GM19035 (cell line): ENCODE measurements around the gene CBLN3.

Source experiments
- ATAC-seq: cut with Tn5 transposase; IDR thresholded peaks from one replicate; pipeline ENCODE4 v1.9.1; 2021; ENCODE audit not compliant: unreplicated experiment

The CBLN3 gene

DNA sequence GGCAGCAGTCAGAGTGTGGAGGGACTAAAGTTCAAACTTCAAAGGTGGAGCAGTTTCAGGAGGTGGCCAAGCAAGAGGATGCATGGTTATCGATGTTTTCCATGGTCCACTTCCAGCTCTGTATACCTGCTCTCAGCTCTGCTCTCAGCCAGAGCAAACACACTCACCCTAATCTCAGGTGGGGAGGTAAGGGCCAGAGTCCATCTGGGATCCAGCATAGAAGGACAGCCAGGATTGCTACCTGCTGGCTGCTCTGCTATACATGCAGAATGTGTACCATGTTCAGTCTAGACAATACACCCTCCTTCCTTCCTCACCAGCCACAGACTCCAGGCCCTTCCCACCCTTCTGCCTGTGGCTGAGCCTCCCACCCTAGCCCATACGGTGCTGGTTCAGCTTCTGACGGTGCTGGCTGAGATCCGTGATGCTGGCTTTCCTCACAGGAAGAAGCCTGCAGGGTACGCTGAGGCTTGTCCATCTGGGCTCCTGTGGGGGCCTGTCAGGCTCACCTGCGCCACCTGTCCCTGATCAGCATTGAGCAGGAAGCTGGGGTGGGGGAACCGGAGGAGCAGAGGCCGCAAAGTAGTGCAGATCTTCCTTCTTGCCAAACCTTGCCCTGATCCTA, 2.4 kb downstream of the CBLN3 start:
- ATAC-seq = no peak

DNA sequence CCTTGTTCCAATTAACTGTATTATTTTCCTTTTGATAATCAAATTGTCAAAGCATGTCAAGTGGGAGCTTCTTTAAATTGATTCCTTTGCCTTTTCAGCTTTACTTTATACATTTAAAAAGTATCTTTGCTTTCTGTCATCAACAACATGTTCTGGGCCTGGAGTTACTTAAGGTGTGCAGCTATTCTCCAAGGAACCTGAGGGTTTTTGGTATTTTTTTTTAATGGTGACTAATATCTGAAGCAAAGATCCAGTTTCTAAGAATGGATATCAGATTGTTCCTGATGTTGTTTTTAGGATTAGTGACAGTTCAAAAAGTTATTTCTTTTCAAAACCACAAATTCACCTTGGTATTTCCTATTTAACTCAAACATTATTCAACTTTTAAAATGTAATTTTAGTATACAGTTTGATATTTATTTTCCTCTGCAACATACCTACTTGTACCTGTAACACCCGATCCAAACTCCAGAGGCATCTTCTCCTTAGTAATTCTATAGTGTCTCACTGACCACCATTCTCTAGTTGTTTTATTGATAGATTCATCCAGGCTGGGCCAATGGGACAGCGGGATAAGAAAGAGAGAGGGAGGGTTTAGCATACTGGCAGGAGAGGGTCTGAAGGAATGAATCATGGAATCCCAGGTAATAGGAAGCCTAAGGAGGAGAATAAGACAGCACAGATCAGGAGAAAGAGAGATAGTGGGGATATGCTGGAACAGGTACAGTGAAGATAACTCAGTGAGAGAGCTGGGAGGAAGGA, 3.1 kb downstream of the CBLN3 start:
- ATAC-seq = no peak

DNA sequence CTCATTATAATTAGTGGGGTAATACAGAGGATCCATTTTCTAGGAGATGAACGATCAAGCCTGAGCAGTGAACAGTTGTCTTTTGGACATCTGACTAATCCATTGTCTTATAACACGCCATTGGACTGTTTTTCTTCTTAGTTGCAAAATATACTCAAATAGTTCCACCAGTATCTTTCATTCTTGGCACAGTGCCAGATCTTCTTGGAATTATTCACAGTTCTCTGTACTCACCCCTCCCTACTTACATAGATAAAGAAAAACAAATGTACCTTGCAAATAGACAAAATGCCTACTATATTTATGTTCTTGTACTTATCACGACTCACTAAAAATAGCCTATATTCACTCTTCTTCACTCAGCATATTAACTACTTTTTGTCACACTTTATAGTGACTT, 3.8 kb downstream of the CBLN3 start:
- ATAC-seq = no peak

DNA sequence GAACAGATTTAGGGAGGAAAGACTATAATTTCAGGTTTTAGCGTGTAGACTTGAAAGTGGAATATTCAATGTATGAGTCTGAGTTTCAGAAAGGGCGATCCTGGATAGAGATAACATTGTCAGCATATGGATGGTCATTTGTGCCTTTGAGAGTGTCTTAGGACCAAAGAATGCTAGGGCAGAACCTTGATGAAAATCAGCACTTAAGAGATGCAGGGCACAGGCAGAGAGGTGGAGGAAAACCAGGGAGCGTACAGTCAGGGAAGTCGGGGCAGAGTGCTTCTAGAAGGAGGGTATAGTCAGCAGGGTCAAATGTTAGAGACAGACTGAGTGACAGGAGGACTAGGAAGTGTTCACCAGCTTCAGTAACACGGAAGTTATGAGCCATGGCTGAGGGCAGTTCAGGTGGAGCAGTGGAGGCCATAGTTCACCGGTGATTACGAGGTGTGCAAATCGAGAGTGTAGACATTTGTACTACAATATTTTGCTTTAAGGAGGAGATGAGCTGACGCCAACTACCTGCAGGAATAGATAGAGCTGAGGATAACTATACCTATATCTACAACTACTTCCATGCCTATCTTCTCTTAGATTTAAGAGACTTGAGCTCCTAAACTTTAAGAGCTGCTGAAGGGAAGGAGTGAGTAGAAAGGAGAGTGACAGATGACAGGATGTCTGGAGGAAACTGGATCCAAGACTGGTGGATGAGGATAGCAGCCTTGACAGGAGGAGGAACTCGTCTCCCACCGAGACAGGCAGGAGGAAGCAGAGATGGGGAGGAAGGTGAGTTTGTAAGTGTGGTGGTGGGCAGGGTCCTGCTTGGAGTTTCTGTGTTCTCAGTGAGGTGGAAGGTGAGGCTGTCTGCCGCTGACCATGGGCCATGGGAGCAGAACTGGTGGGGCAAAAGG, 6.5 kb downstream of the CBLN3 start:
- ATAC-seq = no peak

DNA sequence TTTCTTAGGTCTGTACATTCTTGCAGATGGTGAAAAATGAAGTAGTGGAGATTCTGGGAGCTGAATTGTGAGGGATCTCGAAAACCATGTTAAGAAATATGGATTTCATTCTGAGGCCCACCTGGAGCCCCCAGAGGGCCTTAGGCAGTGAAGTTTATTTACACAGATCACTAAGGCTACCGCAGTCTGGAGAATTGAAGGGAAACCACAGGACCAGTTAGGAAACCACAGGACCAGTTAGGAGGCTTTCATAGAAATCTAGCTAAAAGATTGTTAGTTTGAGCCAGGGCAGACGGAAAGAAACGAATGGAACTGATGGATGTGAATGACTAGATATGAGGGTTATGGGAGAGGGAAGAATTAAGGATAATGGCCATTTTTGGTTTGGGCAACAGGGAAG, 7.2 kb downstream of the CBLN3 start:
- no peak for ATAC-seq

DNA sequence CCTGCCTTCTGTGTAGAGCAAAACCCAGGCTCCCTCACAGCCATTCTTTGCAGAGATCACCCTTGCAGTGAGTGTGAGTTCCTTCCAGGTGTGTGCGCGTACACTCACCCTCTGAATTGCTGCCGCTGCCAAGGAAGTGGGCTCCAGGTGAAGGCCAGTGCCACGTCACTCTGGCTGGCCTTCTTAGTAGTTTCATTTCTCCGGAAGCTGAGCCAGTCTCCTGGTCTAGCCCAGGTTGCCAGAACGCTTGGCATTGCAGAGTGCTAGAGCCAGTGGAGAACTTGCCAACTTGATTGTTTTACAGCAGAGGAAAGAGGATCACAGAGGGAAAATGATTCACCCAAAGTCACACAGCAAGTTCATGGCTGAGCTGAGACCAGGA, 11.0 kb downstream of the CBLN3 start:
- no peak for ATAC-seq

DNA sequence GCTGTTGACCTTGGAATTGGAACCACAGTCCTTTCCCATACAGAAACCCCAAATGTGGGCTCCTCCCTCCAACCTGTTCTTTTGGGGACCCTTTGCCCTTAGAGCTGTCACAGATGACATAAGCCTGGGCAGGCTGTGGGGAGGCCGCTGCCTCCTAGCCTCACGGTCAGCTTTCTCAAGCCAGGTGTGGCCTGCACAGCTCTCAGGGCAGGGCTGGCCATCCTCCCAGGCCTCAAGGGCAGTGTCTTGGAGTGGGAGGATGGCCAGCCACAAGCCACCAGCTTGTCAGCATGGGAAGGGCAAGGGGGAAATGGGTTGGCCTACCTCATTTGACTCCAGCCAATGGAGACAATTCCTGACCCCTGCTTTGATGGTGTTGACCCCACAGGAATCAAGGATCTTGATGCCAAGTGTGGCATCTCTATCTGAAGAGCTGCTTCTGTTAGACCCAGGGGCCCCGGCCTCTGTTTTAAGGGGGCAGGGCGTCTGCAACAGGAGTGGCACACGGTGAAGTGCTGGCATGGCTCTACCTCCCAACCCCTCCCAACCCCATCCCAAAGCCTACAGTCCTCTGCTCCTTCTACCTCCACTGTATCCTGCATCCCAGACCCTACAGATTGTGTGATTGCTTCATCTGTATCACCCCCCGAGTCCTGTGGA, 11.5 kb downstream of the CBLN3 start:
- ATAC-seq = no peak

DNA sequence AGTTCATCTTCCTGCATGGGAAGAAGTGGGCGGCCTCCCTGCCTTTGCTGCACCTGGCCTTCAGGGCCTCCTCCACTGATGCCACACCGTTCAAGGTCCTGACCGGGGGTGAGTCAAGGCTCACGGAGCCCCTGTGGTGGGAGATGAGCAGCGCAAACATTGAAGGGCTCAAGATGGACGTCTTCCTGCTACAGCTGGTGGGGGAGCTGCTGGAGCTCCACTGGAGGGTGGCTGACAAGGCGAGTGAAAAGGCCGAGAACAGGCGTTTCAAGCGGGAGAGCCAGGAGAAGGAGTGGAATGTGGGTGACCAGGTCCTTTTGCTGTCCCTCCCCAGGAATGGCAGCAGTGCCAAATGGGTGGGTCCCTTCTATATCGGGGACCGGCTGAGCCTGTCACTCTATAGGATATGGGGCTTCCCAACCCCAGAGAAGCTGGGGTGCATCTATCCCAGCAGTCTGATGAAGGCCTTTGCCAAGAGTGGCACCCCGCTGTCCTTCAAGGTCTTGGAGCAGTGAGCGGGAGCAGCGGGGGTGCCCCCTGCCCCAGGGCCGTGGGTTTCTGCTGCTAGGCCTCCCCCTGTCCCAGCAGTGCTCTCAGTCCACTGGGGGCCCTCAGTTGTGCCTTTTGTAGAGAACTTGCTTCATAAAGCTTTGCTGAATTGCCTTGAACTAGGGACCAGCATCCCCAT, 12.4 kb downstream of the CBLN3 start:
- no peak for ATAC-seq

DNA sequence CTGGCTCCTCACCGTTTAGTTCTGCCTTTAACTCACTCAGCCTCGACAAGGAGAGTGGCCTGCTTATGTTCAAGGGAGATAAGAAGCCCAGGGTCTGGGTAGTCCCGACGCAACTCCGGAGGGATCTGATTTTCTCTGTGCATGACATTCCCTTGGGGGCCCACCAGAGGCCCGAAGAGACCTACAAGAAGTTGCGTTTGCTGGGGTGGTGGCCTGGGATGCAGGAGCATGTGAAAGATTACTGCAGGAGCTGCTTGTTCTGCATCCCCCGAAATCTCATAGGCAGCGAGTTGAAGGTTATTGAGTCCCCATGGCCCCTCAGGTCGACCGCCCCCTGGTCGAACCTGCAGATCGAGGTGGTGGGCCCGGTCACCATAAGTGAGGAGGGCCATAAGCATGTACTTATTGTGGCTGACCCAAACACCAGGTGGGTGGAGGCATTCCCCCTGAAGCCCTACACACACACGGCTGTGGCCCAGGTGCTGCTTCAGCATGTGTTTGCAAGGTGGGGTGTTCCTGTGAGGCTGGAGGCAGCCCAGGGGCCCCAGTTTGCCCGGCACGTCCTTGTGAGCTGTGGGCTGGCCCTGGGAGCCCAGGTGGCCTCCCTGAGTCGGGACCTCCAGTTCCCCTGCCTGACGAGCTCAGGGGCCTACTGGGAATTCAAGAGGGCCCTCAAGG, 13.1 kb downstream of the CBLN3 start:
- no peak for ATAC-seq

DNA sequence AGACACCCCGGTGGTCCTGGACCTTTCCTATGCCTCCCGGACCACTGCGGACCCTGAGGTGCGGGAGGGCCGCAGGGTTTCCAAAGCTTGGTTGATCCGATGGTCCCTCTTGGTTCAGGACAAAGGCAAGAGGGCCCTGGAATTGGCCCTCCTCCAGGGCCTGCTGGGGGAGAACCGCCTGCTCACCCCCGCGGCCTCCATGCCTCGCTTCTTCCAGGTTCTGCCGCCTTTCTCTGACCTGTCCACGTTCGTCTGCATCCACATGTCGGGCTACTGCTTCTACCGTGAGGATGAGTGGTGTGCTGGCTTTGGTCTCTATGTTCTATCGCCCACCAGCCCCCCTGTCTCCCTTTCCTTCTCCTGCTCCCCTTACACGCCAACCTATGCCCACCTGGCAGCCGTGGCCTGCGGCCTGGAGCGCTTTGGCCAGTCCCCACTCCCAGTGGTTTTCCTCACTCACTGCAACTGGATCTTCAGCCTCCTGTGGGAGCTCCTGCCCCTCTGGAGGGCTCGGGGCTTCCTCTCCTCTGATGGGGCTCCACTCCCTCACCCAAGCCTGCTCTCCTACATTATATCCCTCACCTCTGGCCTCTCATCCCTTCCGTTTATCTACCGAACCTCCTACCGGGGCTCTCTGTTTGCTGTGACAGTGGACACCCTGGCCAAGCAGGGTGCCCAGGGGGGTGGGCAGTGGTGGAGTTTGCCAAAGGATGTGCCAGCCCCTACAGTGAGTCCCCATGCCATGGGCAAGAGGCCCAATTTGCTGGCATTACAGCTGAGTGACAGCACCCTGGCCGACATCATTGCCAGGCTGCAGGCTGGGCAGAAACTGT, 13.8 kb downstream of the CBLN3 start:
- ATAC-seq = no peak

DNA sequence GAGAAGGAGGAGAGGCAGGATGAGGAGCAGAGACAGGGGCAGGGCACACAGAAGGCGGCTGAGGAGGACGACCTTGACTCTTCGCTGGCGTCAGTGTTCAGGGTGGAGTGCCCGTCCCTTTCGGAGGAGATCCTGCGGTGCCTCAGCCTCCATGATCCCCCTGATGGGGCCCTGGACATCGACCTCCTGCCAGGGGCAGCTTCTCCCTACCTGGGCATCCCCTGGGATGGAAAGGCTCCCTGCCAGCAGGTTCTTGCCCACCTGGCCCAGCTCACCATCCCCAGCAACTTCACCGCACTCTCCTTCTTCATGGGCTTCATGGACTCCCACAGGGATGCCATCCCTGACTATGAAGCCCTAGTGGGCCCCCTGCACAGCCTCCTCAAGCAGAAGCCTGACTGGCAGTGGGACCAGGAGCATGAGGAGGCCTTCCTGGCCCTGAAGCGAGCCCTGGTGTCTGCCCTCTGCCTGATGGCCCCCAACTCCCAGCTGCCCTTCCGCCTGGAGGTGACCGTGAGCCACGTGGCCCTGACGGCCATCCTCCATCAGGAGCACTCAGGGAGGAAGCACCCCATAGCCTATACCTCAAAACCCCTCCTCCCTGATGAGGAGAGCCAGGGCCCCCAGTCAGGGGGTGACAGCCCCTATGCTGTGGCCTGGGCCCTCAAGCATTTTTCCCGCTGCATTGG, 14.6 kb downstream of the CBLN3 start:
- ATAC-seq = no peak

DNA sequence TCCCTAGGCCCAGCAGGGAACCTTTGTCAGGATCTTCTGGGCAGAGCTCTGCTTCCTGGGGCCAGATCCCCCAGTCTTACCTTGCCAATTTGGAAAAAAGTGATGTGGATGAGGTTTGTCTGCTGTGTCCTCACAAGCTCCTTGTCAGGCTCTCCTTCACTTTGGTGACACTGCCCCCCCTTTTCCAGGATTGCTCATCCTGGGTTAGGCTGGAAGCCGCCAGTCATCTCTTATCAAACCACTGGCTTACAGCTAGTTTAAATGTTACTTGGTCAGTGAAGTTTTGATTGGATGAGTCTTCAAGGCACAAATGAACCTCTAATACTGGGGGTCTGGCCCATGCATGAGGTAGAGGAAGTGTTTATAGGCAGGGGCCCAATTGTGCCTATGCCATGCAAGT, 15.4 kb downstream of the CBLN3 start:
- no peak for ATAC-seq

DNA sequence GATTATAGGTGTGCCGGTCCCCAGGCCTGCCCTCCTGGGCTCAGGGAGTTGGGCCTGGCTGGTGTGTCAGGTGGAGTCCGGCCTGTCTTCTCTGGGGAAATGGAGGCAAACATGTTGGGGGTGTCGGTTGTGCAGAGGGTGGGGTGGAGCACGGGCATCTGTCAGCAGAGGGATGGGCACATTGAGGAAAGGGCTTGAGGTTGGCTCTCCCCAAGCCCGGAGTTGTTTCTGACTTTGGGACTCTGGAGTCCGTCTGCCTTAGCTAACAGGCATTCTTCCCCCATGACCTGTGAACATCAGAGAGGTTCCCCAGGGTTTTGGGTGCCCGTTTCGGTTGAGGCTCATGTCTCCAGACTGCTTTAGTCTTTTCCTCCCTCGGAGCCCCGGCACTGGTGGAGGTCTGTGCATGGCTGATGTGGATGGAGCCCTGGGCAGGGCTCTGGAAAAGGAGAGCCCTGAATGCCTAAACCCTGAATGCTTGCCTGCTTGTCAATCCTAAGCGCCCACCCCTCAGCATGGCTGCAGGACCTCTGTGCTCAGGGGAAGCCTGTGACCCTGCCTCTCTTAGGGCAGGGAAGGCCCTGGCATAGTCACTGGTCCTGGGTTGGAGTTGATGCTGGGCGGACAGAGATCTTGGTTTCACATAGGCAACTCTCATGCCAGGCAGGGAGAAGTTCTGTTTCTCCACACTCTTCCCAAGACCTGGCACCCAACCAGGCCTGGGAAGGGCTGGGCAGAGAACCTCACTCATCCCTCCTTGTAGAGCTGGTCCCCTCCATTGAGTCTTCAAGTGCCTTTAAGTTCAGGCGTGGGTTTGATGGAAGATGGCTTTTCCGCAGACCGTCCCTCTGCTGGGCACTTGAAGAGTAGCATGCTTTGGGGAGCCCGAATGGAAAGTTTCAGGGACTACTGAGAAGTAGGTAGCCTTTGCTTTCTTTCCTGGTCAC, 17.8 kb downstream of the CBLN3 start:
- no peak for ATAC-seq

DNA sequence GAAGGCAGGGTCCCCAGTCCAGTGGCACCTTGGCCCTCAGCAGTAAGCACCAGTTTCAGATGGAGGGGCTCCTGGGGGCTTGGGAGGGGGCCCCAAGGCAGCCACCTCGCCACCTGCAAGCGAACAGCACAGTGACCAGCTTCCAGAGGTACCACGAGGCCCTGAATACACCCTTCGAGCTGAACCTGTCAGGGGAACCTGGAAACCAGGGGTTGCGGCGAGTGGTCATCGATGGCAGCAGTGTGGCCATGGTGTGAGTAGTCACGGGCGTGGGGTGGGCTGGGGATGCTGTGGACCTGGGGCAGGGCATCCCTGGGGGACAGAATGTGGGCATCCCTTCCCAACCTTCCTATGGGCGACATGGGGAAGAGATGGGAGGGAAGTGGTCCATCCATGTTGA, 19.5 kb downstream of the CBLN3 start:
- ATAC-seq = no peak

DNA sequence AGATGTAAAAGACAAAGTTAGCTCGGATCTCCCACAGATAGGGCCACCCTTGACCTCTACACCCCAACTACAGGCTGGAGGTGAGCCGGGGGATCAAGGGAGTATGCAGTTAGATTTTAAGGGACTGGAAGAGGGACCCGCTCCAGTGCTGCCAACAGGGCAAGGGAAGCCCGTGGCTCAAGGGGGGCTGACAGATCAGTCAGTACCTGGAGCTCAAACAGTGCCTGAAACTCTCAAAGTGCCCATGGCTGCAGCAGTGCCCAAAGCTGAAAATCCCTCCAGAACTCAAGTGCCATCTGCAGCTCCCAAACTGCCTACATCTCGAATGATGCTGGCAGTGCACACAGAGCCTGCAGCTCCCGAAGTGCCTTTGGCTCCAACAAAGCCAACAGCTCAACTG, 20.3 kb downstream of the CBLN3 start:
- ATAC-seq = no peak

DNA sequence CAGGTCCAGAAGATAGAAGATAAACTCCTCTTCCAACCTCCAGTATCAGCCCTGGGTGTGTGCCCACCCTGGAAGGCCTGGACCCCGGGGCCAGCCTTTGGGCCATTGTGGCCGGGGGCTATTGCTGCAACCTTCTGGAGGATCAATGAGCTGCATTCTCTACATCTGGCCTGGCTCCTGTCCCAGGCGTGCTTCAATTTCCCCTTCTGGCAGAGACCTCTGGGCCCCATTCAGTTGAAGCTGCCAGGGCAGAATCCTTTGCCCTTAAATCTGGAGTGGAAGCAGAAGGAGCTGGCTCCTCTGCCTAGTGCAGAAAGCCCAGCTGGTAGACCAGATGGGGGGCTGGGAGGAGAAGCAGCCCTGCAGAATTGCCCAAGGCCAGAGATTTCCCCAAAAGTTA, 20.7 kb downstream of the CBLN3 start:
- no peak for ATAC-seq

DNA sequence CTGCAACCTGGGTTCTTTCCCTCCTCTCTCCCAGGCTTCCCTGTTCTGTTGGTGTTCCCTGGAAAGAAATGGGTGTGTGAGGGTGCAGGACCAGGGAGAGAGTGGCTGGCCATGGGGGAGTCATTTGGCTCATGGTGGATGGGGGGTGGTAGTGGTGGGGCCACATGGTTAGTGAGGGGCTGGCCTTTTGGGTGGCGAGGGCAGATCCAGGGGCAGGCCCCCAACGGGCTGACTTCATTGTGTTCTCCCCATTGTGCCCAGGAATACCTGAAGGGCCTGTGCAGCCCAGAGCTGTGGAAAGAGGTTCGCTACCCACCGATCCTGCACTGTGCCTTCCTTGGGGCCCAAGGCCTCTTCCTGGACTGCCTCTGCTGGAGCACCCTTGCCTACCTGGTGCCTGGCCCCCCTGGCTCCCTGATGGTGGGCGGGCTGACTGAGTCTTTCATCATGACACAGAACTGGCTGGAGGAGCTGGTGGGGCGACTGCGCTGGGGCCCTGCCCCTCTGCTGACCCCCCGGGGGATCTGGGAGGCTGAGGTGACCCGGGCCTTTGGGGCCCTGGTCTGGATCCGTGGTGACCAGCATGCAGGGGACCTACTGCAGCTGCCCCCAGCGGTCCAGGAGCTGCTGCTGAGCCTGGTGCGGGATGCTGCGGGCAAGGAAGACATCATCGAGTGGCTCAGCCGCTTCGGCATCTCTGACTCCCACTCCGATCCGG, 21.7 kb downstream of the CBLN3 start:
- no peak for ATAC-seq
